B cell (primary cell): ENCODE results near the gene EPHB3. TPM values are rescaled to one million over a fixed set of nuclear protein-coding genes. Genes with fewer than 3 reads are reported as not detected.

ENCODE experiments used
- ATAC-seq: fragments of 200-7000 bp; cut with Tn5 transposase; one replicate; pipeline ENCODE4 v1.10.0; 2021; ENCODE audit warnings: low read depth, mild to moderate bottlenecking, moderate number of reproducible peaks, moderate library complexity
- CTCF ChIA-PET: fragments of 350-600 bp; sonication (Branson Sonifier 250); formaldehyde crosslinking; loops from one replicate; lab custom pipeline; 2021; ENCODE audit warnings: antibody characterized with exemption, inconsistent platforms; lab: Charles Lee
- POLR2A ChIA-PET: fragments of 350-600 bp; sonication (Branson Sonifier 250); formaldehyde crosslinking; loops from one replicate; lab custom pipeline; 2021; ENCODE audit warnings: antibody characterized with exemption; lab: Charles Lee
- DNase-seq: peaks from one replicate; pipeline ENCODE4 v3.0.0; 2013
- H2AFZ ChIP-seq: 2 replicates; pipeline ENCODE4 v1.6.1; 2012; ENCODE audit warnings: mild to moderate bottlenecking, low read depth, low read length; ENCODE audit not compliant: insufficient read depth, poor library complexity, severe bottlenecking
- H3K27ac ChIP-seq, 2 donors: 1 replicate in 1 of 2; 2 replicates in 1 of 2; pipeline ENCODE4 v1.5.1; 2012 to 2013; ENCODE audit warnings: low read length in 2 of 2, mild to moderate bottlenecking in 2 of 2, moderate library complexity in 1 of 2
- H3K27me3 ChIP-seq, 4 experiments: fragments of 200-600 bp in 1 of 4; sonication (generic) in 1 of 4; replicated peaks in 1 of 4; 1 replicate in 2 of 4; 2 replicates in 2 of 4; pipeline versions ENCODE4 v1.6.1 to v1.7.0; 2013 to 2016; ENCODE audit warnings: low read length in 3 of 4, mild to moderate bottlenecking in 2 of 4, mixed read lengths in 1 of 4, moderate library complexity in 1 of 4; ENCODE audit not compliant: insufficient read depth in 4 of 4, control insufficient read depth in 3 of 4; ENCODE audit errors: control extremely low read depth in 1 of 4
- H3K36me3 ChIP-seq, 2 experiments: replicated peaks in 1 of 2; 1 replicate in 1 of 2; 2 replicates in 1 of 2; pipeline versions ENCODE4 v1.6.1 to v1.7.1; 2013; ENCODE audit warnings: low read length in 1 of 2; ENCODE audit not compliant: insufficient read depth in 2 of 2, control insufficient read depth in 1 of 2; ENCODE audit errors: control extremely low read depth in 1 of 2, extremely low read depth in 1 of 2
- H3K4me1 ChIP-seq, 2 donors: fragments of 200-600 bp in 1 of 2; sonication (generic) in 1 of 2; 1 replicate in 1 of 2; 2 replicates in 1 of 2; pipeline versions ENCODE4 v1.5.1 to v1.6.1; 2013 to 2017; ENCODE audit warnings: low read length in 2 of 2; ENCODE audit not compliant: control insufficient read depth in 2 of 2, insufficient read depth in 2 of 2
- H3K4me2 ChIP-seq: replicated peaks from 2 replicates; pipeline ENCODE3; 2012; ENCODE audit warnings: mild to moderate bottlenecking, low read depth, low read length; ENCODE audit not compliant: poor library complexity, severe bottlenecking
- H3K4me3 ChIP-seq, 5 experiments: fragments of 200-600 bp in 1 of 5; sonication (generic) in 1 of 5; 1 replicate in 3 of 5; 2 replicates in 2 of 5; pipeline versions ENCODE4 v1.5.1 to v1.7.0; 2011 to 2016; ENCODE audit warnings: low read length in 4 of 5, mild to moderate bottlenecking in 4 of 5, low read depth in 2 of 5, control low read depth in 1 of 5, moderate library complexity in 1 of 5; ENCODE audit not compliant: insufficient read depth in 1 of 5; ENCODE audit errors: control extremely low read depth in 1 of 5, extremely low read depth in 1 of 5
- H3K79me2 ChIP-seq: fragments of 200-600 bp; sonication (generic); one replicate; pipeline ENCODE4 v1.6.0; 2016; ENCODE audit warnings: low read length; ENCODE audit not compliant: control insufficient read depth, insufficient read depth
- H3K9ac ChIP-seq: fragments of 200-600 bp; sonication (generic); 2 replicates; pipeline ENCODE4 v1.6.1; 2017; ENCODE audit warnings: mild to moderate bottlenecking, low read length, moderate library complexity
- H3K9me3 ChIP-seq, 3 donors: one replicate each; pipeline versions ENCODE4 v1.6.1 to v1.7.1; 2013; ENCODE audit warnings: low read length in 2 of 3; ENCODE audit not compliant: control insufficient read depth in 2 of 3, insufficient read depth in 1 of 3; ENCODE audit errors: control extremely low read depth in 1 of 3
- H4K20me1 ChIP-seq: 2 replicates; pipeline ENCODE4 v1.6.0; 2012; ENCODE audit warnings: mild to moderate bottlenecking, low read length; ENCODE audit not compliant: insufficient read depth, control insufficient read depth, poor library complexity, severe bottlenecking
- H3K27ac Mint-ChIP-seq: one replicate; pipeline ENCODE4 v1.8.0; 2021; ENCODE audit warnings: mixed read lengths
- H3K27me3 Mint-ChIP-seq: one replicate; pipeline ENCODE4 v1.8.0; 2021; ENCODE audit warnings: mixed read lengths
- H3K4me1 Mint-ChIP-seq: one replicate; pipeline ENCODE4 v1.8.0; 2021; ENCODE audit warnings: mixed read lengths
- H3K4me3 Mint-ChIP-seq: one replicate; pipeline ENCODE4 v1.8.0; 2021; ENCODE audit warnings: mixed read lengths
- H3K9me3 Mint-ChIP-seq: one replicate; pipeline ENCODE4 v1.8.0; 2022; ENCODE audit warnings: mixed read lengths; ENCODE audit not compliant: insufficient read depth
- EZH2 ChIP-seq: IDR thresholded peaks from 2 replicates; pipeline ENCODE4 v1.6.1; 2012; ENCODE audit warnings: borderline replicate concordance, low read depth, mild to moderate bottlenecking, moderate library complexity, low read length; ENCODE audit not compliant: insufficient read depth, poor library complexity, severe bottlenecking
- WGBS: methylation state at CpG from one replicate; pipeline ENCODE4 v1.1.5; 2013; ENCODE audit warnings: missing lambda C conversion rate; ENCODE audit not compliant: insufficient coverage; 5-methylcytosine and 5-hydroxymethylcytosine counted together
- intact Hi-C: fragments of 100-400 bp; cut with micrococcal nuclease; formaldehyde crosslinking; loops from one replicate; pipeline ENCODE4 v1.10.0; 2022
- polyA plus RNA-seq: library from polyadenylated mRNA; depleted of rRNA; stranded (reverse); fragments of >200 nt; gene quantifications from 2 replicates; pipeline ENCODE4 v1.2.3, GENCODE V29; 2012
- total RNA-seq, 2 donors: library from RNA; stranded (reverse); fragments of 120-200 nt in 1 of 2; gene quantifications; 1 replicate in 1 of 2; 2 replicates in 1 of 2; pipeline versions ENCODE4 v1.2.3 to v1.2.4, GENCODE V29; 2013 to 2022
- TF ChIP-seq, protein P1 (sequence below): fragments of 200-600 bp; IDR thresholded peaks from one replicate; pipeline ENCODE4 v1.8.0; 2022; ENCODE audit warnings: antibody characterized with exemption, mild to moderate bottlenecking

EPHB3 gene
- total and polyA plus RNA-seq, 2 donors (not counting 1 experiment from before 2014, with no cell fraction given): 0.06 to 0.07 TPM

- peak overlapping the region; percentile 49 for H3K4me3 Mint-ChIP-seq
- 7% methylated on average over 51 of the region's 63 CpGs for WGBS
These were observed 40.2 kb downstream of the EPHB3 start for GRCh38 chr3:184601576-184602371.

More at GRCh38 chr3:184601576-184602371, 40.2 kb downstream of the EPHB3 start:
- Histone ChIP-seq H3K4me3 (peak overlapping the region in 1 of 5 experiments; percentile 14), H3K27me3 (peaks cover 0 to 56% (median 32%) of the 10 kb centered on the region in 4 experiments), H3K4me2 (peak overlapping the region; percentile 60), H3K36me3 (no peaks in the 10 kb centered on the region), H3K9me3 (no peaks in the 10 kb centered on the region), H3K27ac (no peak overlapping the region), H3K79me2 (no peaks in the 10 kb centered on the region), H3K9ac (no peak overlapping the region), H4K20me1 (no peaks in the 10 kb centered on the region), H2AFZ (peak overlapping the region; percentile 44), H3K4me1 (peaks cover 27 to 36% of the 10 kb centered on the region in 2 donors)
- Mint-ChIP-seq H3K9me3 (no peaks in the 10 kb centered on the region), H3K4me1 (peaks cover 27% of the 10 kb centered on the region), H3K27me3 (peaks cover 55% of the 10 kb centered on the region), H3K27ac (no peak overlapping the region)
- TF ChIP-seq EZH2: no peak
- TF ChIP-seq, protein P1, sequence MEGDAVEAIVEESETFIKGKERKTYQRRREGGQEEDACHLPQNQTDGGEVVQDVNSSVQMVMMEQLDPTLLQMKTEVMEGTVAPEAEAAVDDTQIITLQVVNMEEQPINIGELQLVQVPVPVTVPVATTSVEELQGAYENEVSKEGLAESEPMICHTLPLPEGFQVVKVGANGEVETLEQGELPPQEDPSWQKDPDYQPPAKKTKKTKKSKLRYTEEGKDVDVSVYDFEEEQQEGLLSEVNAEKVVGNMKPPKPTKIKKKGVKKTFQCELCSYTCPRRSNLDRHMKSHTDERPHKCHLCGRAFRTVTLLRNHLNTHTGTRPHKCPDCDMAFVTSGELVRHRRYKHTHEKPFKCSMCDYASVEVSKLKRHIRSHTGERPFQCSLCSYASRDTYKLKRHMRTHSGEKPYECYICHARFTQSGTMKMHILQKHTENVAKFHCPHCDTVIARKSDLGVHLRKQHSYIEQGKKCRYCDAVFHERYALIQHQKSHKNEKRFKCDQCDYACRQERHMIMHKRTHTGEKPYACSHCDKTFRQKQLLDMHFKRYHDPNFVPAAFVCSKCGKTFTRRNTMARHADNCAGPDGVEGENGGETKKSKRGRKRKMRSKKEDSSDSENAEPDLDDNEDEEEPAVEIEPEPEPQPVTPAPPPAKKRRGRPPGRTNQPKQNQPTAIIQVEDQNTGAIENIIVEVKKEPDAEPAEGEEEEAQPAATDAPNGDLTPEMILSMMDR: no peak
- intact Hi-C loops: no loop called here
- POLR2A ChIA-PET: no interaction called here
- CTCF ChIA-PET: interaction anchor here (0.6 to 1.0 kb wide), 2 partner anchors 84 to 1131 kb away, joined by 3 read pairs; no protein-coding TSS in a partner anchor
- DNase-seq (peak; percentile 25), ATAC-seq (no peak)
